HepG2 (cell line): ENCODE results near the gene ABTB2. TPM values are rescaled to one million over a fixed set of nuclear protein-coding genes. Genes with fewer than 3 reads are reported as not detected.

ENCODE experiments used
- ATAC-seq: fragments of 200-7000 bp; cut with Tn5 transposase; 3 replicates; pipeline ENCODE4 v1.9.1; 2020; ENCODE audit warnings: mild to moderate bottlenecking, moderate library complexity
- BruUV-seq: library from RNA; stranded (reverse); fragments of 400-500 nt; replicated peaks from 2 replicates; lab custom pipeline; 2021; lab: Mats Ljungman, UMichigan
- CTCF ChIA-PET: fragments of 300-600 bp; formaldehyde crosslinking; extraction: SDS; loops from one replicate; lab custom pipeline; 2021; ENCODE audit warnings: low total read pairs, inconsistent platforms, low intra/inter-chr PET ratio; lab: Yijun Ruan, JAX
- POLR2A ChIA-PET: fragments of 350-600 bp; sonication (Branson Sonifier 250); formaldehyde crosslinking; loops from one replicate; lab custom pipeline; 2020; ENCODE audit warnings: antibody characterized with exemption, inconsistent platforms; lab: Yijun Ruan, JAX
- DNase-seq: peaks from one replicate; pipeline ENCODE4 v3.0.0-alpha.2; 2015; ENCODE audit warnings: low spot score
- FAIRE-seq: peaks from 3 replicates; lab custom pipeline; 2011; peaks lifted over from hg19 to GRCh38; lab: Jason Lieb, UNC
- H2AFZ ChIP-seq: one replicate; pipeline ENCODE4 v1.6.1; 2011; ENCODE audit warnings: low read length, inconsistent platforms
- H3K27ac ChIP-seq: fragments of 300-600 bp; 3 replicates; pipeline ENCODE4 v1.8.0; 2011; ENCODE audit warnings: mixed run types, mild to moderate bottlenecking, mixed read lengths, low read length, inconsistent platforms; ENCODE audit not compliant: insufficient read depth; ENCODE audit errors: extremely low read length
- H3K27me3 ChIP-seq, 2 experiments: fragments of 200-600 bp in 1 of 2; 2 replicates in 1 of 2; 3 replicates in 1 of 2; pipeline versions ENCODE4 v1.6.0 to v1.8.0; 2011; ENCODE audit warnings: low read length in 2 of 2, mild to moderate bottlenecking in 2 of 2, moderate library complexity in 2 of 2, inconsistent platforms in 1 of 2; ENCODE audit not compliant: insufficient read depth in 2 of 2, control insufficient read depth in 1 of 2
- H3K36me3 ChIP-seq, 2 experiments: fragments of 200-600 bp in 1 of 2; replicated peaks in 1 of 2; 2 replicates in 1 of 2; 3 replicates in 1 of 2; pipeline versions ENCODE4 v1.5.1 to v1.8.0; 2011; ENCODE audit warnings: low read length in 2 of 2, inconsistent platforms in 1 of 2; ENCODE audit not compliant: insufficient read depth in 2 of 2, control insufficient read depth in 1 of 2
- H3K4me1 ChIP-seq: 2 replicates; pipeline ENCODE4 v1.5.1; 2012; ENCODE audit warnings: low read length, inconsistent platforms; ENCODE audit not compliant: insufficient read depth
- H3K4me2 ChIP-seq: 2 replicates; pipeline ENCODE4 v1.6.0; 2011; ENCODE audit warnings: low read depth, low read length, inconsistent platforms
- H3K4me3 ChIP-seq, 3 experiments: fragments of 200-600 bp in 1 of 3; sonication (generic), shearing (Covaris generic) in 1 of 3; replicated peaks in 1 of 3; 2 replicates each; pipeline ENCODE4 v1.5.1; 2011 to 2016; ENCODE audit warnings: low read length in 3 of 3, inconsistent platforms in 2 of 3, low read depth in 2 of 3, mild to moderate bottlenecking in 2 of 3, control low read depth in 1 of 3, mixed read lengths in 1 of 3; ENCODE audit not compliant: insufficient read depth in 1 of 3
- H3K79me2 ChIP-seq: one replicate; pipeline ENCODE4 v1.6.1; 2011; ENCODE audit warnings: low read length, inconsistent platforms; ENCODE audit not compliant: insufficient read depth
- H3K9ac ChIP-seq: 2 replicates; pipeline ENCODE4 v1.6.0; 2011; ENCODE audit warnings: mild to moderate bottlenecking, low read depth, low read length, inconsistent platforms; ENCODE audit not compliant: insufficient read depth
- H3K9me3 ChIP-seq: 2 replicates; pipeline ENCODE4 v1.5.1; 2012; ENCODE audit warnings: mild to moderate bottlenecking, low read length
- H4K20me1 ChIP-seq: 2 replicates; pipeline ENCODE4 v1.6.0; 2011; ENCODE audit warnings: inconsistent platforms, mild to moderate bottlenecking, low read length, moderate library complexity; ENCODE audit not compliant: insufficient read depth
- GFI1 ChIP-seq: sonication (generic); formaldehyde crosslinking; IDR thresholded peaks from 2 replicates; pipeline ENCODE4 v1.5.0; 2020; ENCODE audit warnings: missing genetic modification reagents, mild to moderate bottlenecking, borderline replicate concordance
- HOXA3 ChIP-seq: sonication (generic); formaldehyde crosslinking; IDR thresholded peaks from 2 replicates; pipeline ENCODE4 v1.5.0; 2020; ENCODE audit warnings: missing genetic modification reagents
- KDM3A ChIP-seq: IDR thresholded peaks from 2 replicates; pipeline ENCODE4 v1.6.1; 2018; ENCODE audit warnings: low read depth, missing compliant biosample characterization
- KLF15 ChIP-seq: sonication (generic); formaldehyde crosslinking; IDR thresholded peaks from 2 replicates; pipeline ENCODE4 v1.8.1; 2023; ENCODE audit warnings: borderline replicate concordance, mild to moderate bottlenecking, inconsistent platforms, missing genetic modification reagents, mixed read lengths
- POLR2AphosphoS5 ChIP-seq: IDR thresholded peaks from 2 replicates; pipeline ENCODE4 v1.6.1; 2012; ENCODE audit warnings: low read depth, low read length
- RAD21 ChIP-seq: fragments of 450-650 bp; formaldehyde crosslinking; IDR thresholded peaks from 2 replicates; pipeline ENCODE4 v1.5.0; 2020; ENCODE audit warnings: mild to moderate bottlenecking
- THYN1 ChIP-seq: sonication (generic); formaldehyde crosslinking; IDR thresholded peaks from 2 replicates; pipeline ENCODE4 v1.8.1; 2023; ENCODE audit warnings: low read depth, mild to moderate bottlenecking, moderate library complexity, missing genetic modification reagents, borderline replicate concordance
- TRIM24 ChIP-seq: sonication (generic); formaldehyde crosslinking; IDR thresholded peaks from 2 replicates; pipeline ENCODE4 v1.8.0; 2022; ENCODE audit warnings: mild to moderate bottlenecking, missing genetic modification reagents
- ZNF101 ChIP-seq: sonication (generic); formaldehyde crosslinking; IDR thresholded peaks from 2 replicates; pipeline ENCODE4 v1.4.0; 2020; ENCODE audit warnings: mild to moderate bottlenecking, low read depth, missing genetic modification reagents, borderline replicate concordance
- ZNF253 ChIP-seq: sonication (generic); formaldehyde crosslinking; IDR thresholded peaks from 2 replicates; pipeline ENCODE4 v1.8.0; 2022; ENCODE audit warnings: mild to moderate bottlenecking, missing genetic modification reagents, borderline replicate concordance
- ZNF570 ChIP-seq: sonication (generic); formaldehyde crosslinking; IDR thresholded peaks from 2 replicates; pipeline ENCODE4 v1.4.0; 2020; ENCODE audit warnings: mild to moderate bottlenecking, missing genetic modification reagents, borderline replicate concordance
- ZNF709 ChIP-seq: sonication (generic); formaldehyde crosslinking; IDR thresholded peaks from 2 replicates; pipeline ENCODE4 v1.5.0; 2020; ENCODE audit warnings: mild to moderate bottlenecking, missing genetic modification reagents
- ZNF713 ChIP-seq: sonication (generic); formaldehyde crosslinking; IDR thresholded peaks from 2 replicates; pipeline ENCODE4 v1.4.0; 2020; ENCODE audit warnings: mild to moderate bottlenecking, missing genetic modification reagents
- WGBS: methylation state at CpG from one replicate; pipeline ENCODE4 v1.1.6; 2017; ENCODE audit warnings: low lambda C conversion rate; 5-methylcytosine and 5-hydroxymethylcytosine counted together
- in situ Hi-C: cut with HindIII; loops from 2 replicates; pipeline ENCODE4 v1.10.0; 2017; ENCODE audit warnings: low pct_unique_long_range_greater_than_20kb; ENCODE audit not compliant: extremely low pct_ligation_motif_present
- intact Hi-C: fragments of 100-400 bp; cut with micrococcal nuclease; formaldehyde crosslinking; loops from one replicate; pipeline ENCODE4 v1.10.0; 2022; ENCODE audit not compliant: unreplicated experiment
- polyA plus RNA-seq, 8 experiments: library from polyadenylated mRNA; depleted of rRNA in 3 of 8; stranded (reverse) in 7 of 8; unstranded in 1 of 8; fragments of >200 nt; fragmentation: Illumina TruSeq in 4 of 8; extraction: Trizol in 4 of 8; gene quantifications; 2 replicates each; pipeline versions ENCODE4 v1.2.1 to v1.2.3, GENCODE V29; 2011 to 2016; ENCODE audit warnings: low read depth in 4 of 8, missing spikeins in 1 of 8, mixed read lengths in 1 of 8; ENCODE audit not compliant: insufficient read depth in 1 of 8
- total RNA-seq, 5 experiments: library from RNA; depleted of rRNA; stranded (reverse); fragments of >200 nt; fragmentation: Illumina TruSeq; extraction: Trizol; gene quantifications; 2 replicates each; pipeline ENCODE4 v1.2.3, GENCODE V29; 2016; ENCODE audit warnings: low read depth in 1 of 5
- TF ChIP-seq, protein P1 (sequence below): sonication (generic); formaldehyde crosslinking; IDR thresholded peaks from 2 replicates; pipeline ENCODE4 v1.4.0; 2020; ENCODE audit warnings: mild to moderate bottlenecking, missing genetic modification reagents, borderline replicate concordance
- TF ChIP-seq, protein P2 (sequence below): sonication (generic); formaldehyde crosslinking; IDR thresholded peaks from 2 replicates; pipeline ENCODE4 v1.4.0; 2020; ENCODE audit warnings: mild to moderate bottlenecking, missing genetic modification reagents

Gene ABTB2
- total and polyA plus RNA-seq, 2 of the 13 experiments (the other 11 are each of a cell fraction or from before 2014, with no cell fraction given) = 5.1 to 15.4 TPM

GRCh38 chr11:34296412-34296811, 61.4 kb downstream of the ABTB2 start:
- H3K4me2 ChIP-seq = no peak overlapping the region
- H4K20me1 ChIP-seq = no peaks in the 10 kb centered on the region
- no peak for DNase-seq
- no peak overlapping the region for H3K9ac ChIP-seq
- intact Hi-C loops (no loop called here), in situ Hi-C loops (no loop called here)
- ChIA-PET CTCF (no interaction called here), POLR2A (no interaction called here)
- no peaks in the 10 kb centered on the region for H3K79me2 ChIP-seq
- no peaks in the 10 kb centered on the region for H3K9me3 ChIP-seq
- no peak for ATAC-seq
- no peak for FAIRE-seq
- H3K27me3 ChIP-seq = no peaks in the 10 kb centered on the region
- no peak overlapping the region for H2AFZ ChIP-seq
- no peaks in the 10 kb centered on the region for H3K4me1 ChIP-seq
- no peak overlapping the region for H3K4me3 ChIP-seq
- WGBS = 100% methylated on average over 1 of the region's 1 CpG
- no peak overlapping the region for H3K27ac ChIP-seq
- peaks cover 0 to 2% of the 10 kb centered on the region in 2 experiments; a peak in 1 of 5 replicates for H3K36me3 ChIP-seq
- TF ChIP-seq ZNF709 (no peak), RAD21 (no peak), KDM3A (CRISPR knock-in tag) (no peak), ZNF570 (CRISPR knock-in tag) (no peak)
- BruUV-seq = no TSS peak

DNA sequence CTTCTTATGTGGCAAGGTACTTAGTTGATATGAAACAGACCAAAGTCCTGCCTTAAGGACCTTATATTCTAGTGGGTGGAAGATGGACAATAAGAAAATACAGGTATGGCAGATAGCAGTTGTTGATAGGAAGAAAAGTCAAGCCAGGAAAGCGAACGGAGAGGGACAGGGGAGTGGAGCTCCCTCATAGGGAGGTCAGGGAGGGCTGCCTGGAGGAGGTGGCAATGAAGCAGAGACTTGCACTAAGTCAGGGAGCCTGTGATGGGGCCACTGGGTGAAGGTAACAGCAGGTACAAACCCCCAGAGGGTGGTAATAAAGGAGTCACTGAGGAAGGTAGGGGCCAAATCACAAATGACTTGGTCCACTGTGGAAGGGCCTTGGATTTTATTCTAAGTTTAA, 65.3 kb downstream of the ABTB2 start:
- no peak for ATAC-seq
- Histone ChIP-seq H2AFZ (no peak overlapping the region), H3K4me2 (no peak overlapping the region), H3K79me2 (no peaks in the 10 kb centered on the region), H3K27me3 (no peaks in the 10 kb centered on the region), H3K27ac (no peak overlapping the region), H3K9ac (no peak overlapping the region), H3K4me1 (peaks cover 17% of the 10 kb centered on the region), H3K9me3 (no peaks in the 10 kb centered on the region), H3K36me3 (peaks cover 0 to 3% of the 10 kb centered on the region in 2 experiments; a peak in 1 of 5 replicates), H4K20me1 (no peaks in the 10 kb centered on the region), H3K4me3 (no peak overlapping the region)
- ChIA-PET CTCF (no interaction called here), POLR2A (no interaction called here)
- no peak for DNase-seq
- no TSS peak for BruUV-seq
- FAIRE-seq = no peak
- 94% methylated on average over 2 of the region's 2 CpGs for WGBS
- in situ Hi-C loops = no loop called here
- intact Hi-C loops = no loop called here
- TF ChIP-seq, protein P1, sequence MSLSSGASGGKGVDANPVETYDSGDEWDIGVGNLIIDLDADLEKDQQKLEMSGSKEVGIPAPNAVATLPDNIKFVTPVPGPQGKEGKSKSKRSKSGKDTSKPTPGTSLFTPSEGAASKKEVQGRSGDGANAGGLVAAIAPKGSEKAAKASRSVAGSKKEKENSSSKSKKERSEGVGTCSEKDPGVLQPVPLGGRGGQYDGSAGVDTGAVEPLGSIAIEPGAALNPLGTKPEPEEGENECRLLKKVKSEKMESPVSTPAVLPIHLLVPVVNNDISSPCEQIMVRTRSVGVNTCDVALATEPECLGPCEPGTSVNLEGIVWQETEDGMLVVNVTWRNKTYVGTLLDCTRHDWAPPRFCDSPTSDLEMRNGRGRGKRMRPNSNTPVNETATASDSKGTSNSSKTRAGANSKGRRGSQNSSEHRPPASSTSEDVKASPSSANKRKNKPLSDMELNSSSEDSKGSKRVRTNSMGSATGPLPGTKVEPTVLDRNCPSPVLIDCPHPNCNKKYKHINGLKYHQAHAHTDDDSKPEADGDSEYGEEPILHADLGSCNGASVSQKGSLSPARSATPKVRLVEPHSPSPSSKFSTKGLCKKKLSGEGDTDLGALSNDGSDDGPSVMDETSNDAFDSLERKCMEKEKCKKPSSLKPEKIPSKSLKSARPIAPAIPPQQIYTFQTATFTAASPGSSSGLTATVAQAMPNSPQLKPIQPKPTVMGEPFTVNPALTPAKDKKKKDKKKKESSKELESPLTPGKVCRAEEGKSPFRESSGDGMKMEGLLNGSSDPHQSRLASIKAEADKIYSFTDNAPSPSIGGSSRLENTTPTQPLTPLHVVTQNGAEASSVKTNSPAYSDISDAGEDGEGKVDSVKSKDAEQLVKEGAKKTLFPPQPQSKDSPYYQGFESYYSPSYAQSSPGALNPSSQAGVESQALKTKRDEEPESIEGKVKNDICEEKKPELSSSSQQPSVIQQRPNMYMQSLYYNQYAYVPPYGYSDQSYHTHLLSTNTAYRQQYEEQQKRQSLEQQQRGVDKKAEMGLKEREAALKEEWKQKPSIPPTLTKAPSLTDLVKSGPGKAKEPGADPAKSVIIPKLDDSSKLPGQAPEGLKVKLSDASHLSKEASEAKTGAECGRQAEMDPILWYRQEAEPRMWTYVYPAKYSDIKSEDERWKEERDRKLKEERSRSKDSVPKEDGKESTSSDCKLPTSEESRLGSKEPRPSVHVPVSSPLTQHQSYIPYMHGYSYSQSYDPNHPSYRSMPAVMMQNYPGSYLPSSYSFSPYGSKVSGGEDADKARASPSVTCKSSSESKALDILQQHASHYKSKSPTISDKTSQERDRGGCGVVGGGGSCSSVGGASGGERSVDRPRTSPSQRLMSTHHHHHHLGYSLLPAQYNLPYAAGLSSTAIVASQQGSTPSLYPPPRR (CRISPR knock-in tag) = no peak
- no peak for TF ChIP-seq GFI1 (CRISPR knock-in tag)
- no peak for TF ChIP-seq KLF15 (CRISPR knock-in tag)
- no peak for TF ChIP-seq ZNF101
- no peak for TF ChIP-seq TRIM24 (CRISPR knock-in tag)
- TF ChIP-seq ZNF253 (CRISPR knock-in tag) = no peak
- TF ChIP-seq POLR2AphosphoS5 = no peak
- TF ChIP-seq HOXA3 (CRISPR knock-in tag) = no peak
- TF ChIP-seq ZNF713 = no peak
- TF ChIP-seq, protein P2, sequence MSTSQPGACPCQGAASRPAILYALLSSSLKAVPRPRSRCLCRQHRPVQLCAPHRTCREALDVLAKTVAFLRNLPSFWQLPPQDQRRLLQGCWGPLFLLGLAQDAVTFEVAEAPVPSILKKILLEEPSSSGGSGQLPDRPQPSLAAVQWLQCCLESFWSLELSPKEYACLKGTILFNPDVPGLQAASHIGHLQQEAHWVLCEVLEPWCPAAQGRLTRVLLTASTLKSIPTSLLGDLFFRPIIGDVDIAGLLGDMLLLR (CRISPR knock-in tag) = no peak
- no peak for TF ChIP-seq THYN1 (CRISPR knock-in tag)
